Trophoblast cell (in vitro differentiated cells and primary cell): ENCODE data around the gene DDX19B.

Experiments used
- DNase-seq, 2 donors: peaks; one replicate each; pipeline ENCODE4 v3.0.0-alpha.2; 2016
- H2AFZ ChIP-seq: 2 replicates; pipeline ENCODE4 v1.6.1; 2013; ENCODE audit warnings: low read length, moderate library complexity, mild to moderate bottlenecking; ENCODE audit not compliant: insufficient read depth, poor library complexity
- H2AK5ac ChIP-seq: 2 replicates; pipeline ENCODE4 v1.6.1; 2013; ENCODE audit warnings: mild to moderate bottlenecking, low read length
- H2BK120ac ChIP-seq: 2 replicates; pipeline ENCODE4 v1.6.1; 2013; ENCODE audit warnings: low read length, mild to moderate bottlenecking, moderate library complexity; ENCODE audit not compliant: insufficient read depth, poor library complexity
- H2BK12ac ChIP-seq: 2 replicates; pipeline ENCODE4 v1.6.1; 2013; ENCODE audit warnings: mild to moderate bottlenecking, low read length, moderate library complexity
- H2BK5ac ChIP-seq: 2 replicates; pipeline ENCODE4 v1.6.1; 2013; ENCODE audit warnings: low read length, low read depth, moderate library complexity, mild to moderate bottlenecking; ENCODE audit not compliant: poor library complexity
- H3K14ac ChIP-seq: 2 replicates; pipeline ENCODE4 v1.6.1; 2013; ENCODE audit warnings: mild to moderate bottlenecking, low read length
- H3K18ac ChIP-seq: 2 replicates; pipeline ENCODE4 v1.6.1; 2013; ENCODE audit warnings: mild to moderate bottlenecking, low read length
- H3K23ac ChIP-seq: 2 replicates; pipeline ENCODE4 v1.6.1; 2013; ENCODE audit warnings: low read length
- H3K27ac ChIP-seq: 2 replicates; pipeline ENCODE4 v1.5.1; 2013; ENCODE audit warnings: low read depth, mild to moderate bottlenecking, inconsistent platforms, low read length, moderate library complexity
- H3K27me3 ChIP-seq: 2 replicates; pipeline ENCODE4 v1.6.1; 2013; ENCODE audit warnings: inconsistent platforms, mild to moderate bottlenecking, low read length, moderate library complexity; ENCODE audit not compliant: insufficient read depth
- H3K36me3 ChIP-seq, 2 experiments: 1 replicate in 1 of 2; 2 replicates in 1 of 2; pipeline ENCODE4 v1.6.1; 2013; ENCODE audit warnings: low read length in 2 of 2, mild to moderate bottlenecking in 2 of 2, moderate library complexity in 1 of 2; ENCODE audit not compliant: insufficient read depth in 2 of 2, control insufficient read depth in 1 of 2
- H3K4ac ChIP-seq: 2 replicates; pipeline ENCODE4 v1.6.1; 2013; ENCODE audit warnings: low read depth, mild to moderate bottlenecking, low read length, moderate library complexity
- H3K4me1 ChIP-seq, 2 experiments: 1 replicate in 1 of 2; 2 replicates in 1 of 2; pipeline ENCODE4 v1.6.1; 2013; ENCODE audit warnings: low read length in 2 of 2, mild to moderate bottlenecking in 2 of 2, moderate library complexity in 1 of 2; ENCODE audit not compliant: insufficient read depth in 2 of 2, control insufficient read depth in 1 of 2
- H3K4me2 ChIP-seq: 2 replicates; pipeline ENCODE4 v1.6.1; 2013; ENCODE audit warnings: inconsistent platforms, mild to moderate bottlenecking, low read length, moderate library complexity
- H3K4me3 ChIP-seq: 2 replicates; pipeline ENCODE4 v1.5.1; 2013; ENCODE audit warnings: mild to moderate bottlenecking, low read depth, low read length, inconsistent platforms
- H3K79me1 ChIP-seq: one replicate; pipeline ENCODE4 v1.6.1; 2013; ENCODE audit warnings: low read length
- H3K79me2 ChIP-seq: 2 replicates; pipeline ENCODE4 v1.6.1; 2013; ENCODE audit warnings: low read length, mild to moderate bottlenecking; ENCODE audit not compliant: control insufficient read depth, insufficient read depth, poor library complexity
- H3K9ac ChIP-seq: 2 replicates; pipeline ENCODE4 v1.6.1; 2013; ENCODE audit warnings: mild to moderate bottlenecking, low read length
- H3K9me3 ChIP-seq: 2 replicates; pipeline ENCODE4 v1.6.1; 2013; ENCODE audit warnings: low read depth, mild to moderate bottlenecking, control low read depth, inconsistent platforms, low read length; ENCODE audit not compliant: insufficient read depth
- H4K12ac ChIP-seq: 2 replicates; pipeline ENCODE4 v1.6.1; 2013; ENCODE audit warnings: low read depth, mild to moderate bottlenecking, low read length, moderate library complexity
- H4K8ac ChIP-seq: 2 replicates; pipeline ENCODE4 v1.6.1; 2013; ENCODE audit warnings: low read depth, mild to moderate bottlenecking, low read length, moderate library complexity
- H4K91ac ChIP-seq: one replicate; pipeline ENCODE4 v1.6.1; 2013; ENCODE audit warnings: low read depth, mild to moderate bottlenecking, low read length, moderate library complexity
- WGBS: extraction: QIAGEN DNeasy Blood & Tissue Kit; methylation state at CpG from one replicate; pipeline ENCODE4 v1.1.7; 2013; ENCODE audit warnings: missing lambda C conversion rate; ENCODE audit not compliant: insufficient read length, insufficient coverage; ENCODE audit errors: extremely low coverage; 5-methylcytosine and 5-hydroxymethylcytosine counted together

The DDX19B gene

GRCh38 chr16:70254965-70255286 lies 44.1 kb upstream of the DDX19B start:
- peaks cover 7% of the 10 kb centered on the region for H3K79me1 ChIP-seq
- no peak overlapping the region for H2BK5ac ChIP-seq
- no peak overlapping the region for H3K4ac ChIP-seq
- H3K4me1 ChIP-seq, result peaks cover 2% of the 10 kb centered on the region in 2 experiments
- H4K91ac ChIP-seq, result no peak overlapping the region
- H2BK120ac ChIP-seq, result no peak overlapping the region
- no peak overlapping the region for H3K4me2 ChIP-seq
- peaks cover 8% of the 10 kb centered on the region for H3K79me2 ChIP-seq
- DNase-seq, result no peak
- H3K27ac ChIP-seq, result no peak overlapping the region
- H2AFZ ChIP-seq, result no peak overlapping the region
- no CpG with 5 or more reads among the region's 12 CpGs for WGBS
- no peak overlapping the region for H3K23ac ChIP-seq
- no peak overlapping the region for H3K9ac ChIP-seq
- H2AK5ac ChIP-seq, result no peak overlapping the region
- H4K8ac ChIP-seq, result no peak overlapping the region
- no peak overlapping the region for H3K14ac ChIP-seq
- no peak overlapping the region for H3K4me3 ChIP-seq
- peaks cover 67 to 68% of the 10 kb centered on the region in 2 experiments for H3K36me3 ChIP-seq
- H3K9me3 ChIP-seq, result peaks cover 2% of the 10 kb centered on the region
- no peak overlapping the region for H4K12ac ChIP-seq
- no peak overlapping the region for H2BK12ac ChIP-seq
- no peak overlapping the region for H3K18ac ChIP-seq
- no peaks in the 10 kb centered on the region for H3K27me3 ChIP-seq

GRCh38 chr16:70255574-70255973 lies 43.4 kb upstream of the DDX19B start:
- Histone ChIP-seq H2BK12ac (no peak overlapping the region), H3K23ac (no peak overlapping the region), H2AFZ (no peak overlapping the region), H3K79me1 (peaks cover 7% of the 10 kb centered on the region), H2BK120ac (no peak overlapping the region), H3K27ac (no peak overlapping the region), H3K4ac (no peak overlapping the region), H2AK5ac (no peak overlapping the region), H3K9me3 (peaks cover 2% of the 10 kb centered on the region), H4K91ac (no peak overlapping the region), H3K14ac (no peak overlapping the region), H3K18ac (no peak overlapping the region), H3K27me3 (no peaks in the 10 kb centered on the region), H3K36me3 (peaks cover 71 to 74% of the 10 kb centered on the region in 2 experiments), H4K12ac (no peak overlapping the region), H3K4me1 (no peaks in the 10 kb centered on the region), H3K4me3 (peak overlapping the region; percentile 25), H3K79me2 (peaks cover 8% of the 10 kb centered on the region), H3K9ac (no peak overlapping the region), H2BK5ac (no peak overlapping the region), H3K4me2 (no peak overlapping the region), H4K8ac (no peak overlapping the region)
- WGBS, result no CpG with 5 or more reads among the region's 9 CpGs
- no peak for DNase-seq

- H3K4ac ChIP-seq, result no peak overlapping the region
- H3K27ac ChIP-seq, result no peak overlapping the region
- no peak overlapping the region for H3K18ac ChIP-seq
- H2AK5ac ChIP-seq, result no peak overlapping the region
- H3K4me3 ChIP-seq, result no peak overlapping the region
- H3K9ac ChIP-seq, result no peak overlapping the region
- peaks cover 78 to 85% of the 10 kb centered on the region in 2 experiments for H3K36me3 ChIP-seq
- WGBS, result no CpG with 5 or more reads among the region's 4 CpGs
- DNase-seq, result no peak
- H2BK12ac ChIP-seq, result no peak overlapping the region
- no peak overlapping the region for H2BK120ac ChIP-seq
- H3K4me1 ChIP-seq, result no peaks in the 10 kb centered on the region
- H3K4me2 ChIP-seq, result no peak overlapping the region
- H3K79me1 ChIP-seq, result no peaks in the 10 kb centered on the region
- no peak overlapping the region for H4K91ac ChIP-seq
- H3K27me3 ChIP-seq, result no peaks in the 10 kb centered on the region
- no peak overlapping the region for H2AFZ ChIP-seq
- peaks cover 3% of the 10 kb centered on the region for H3K9me3 ChIP-seq
- no peak overlapping the region for H3K23ac ChIP-seq
- no peak overlapping the region for H3K14ac ChIP-seq
- peak overlapping the region; percentile 29 for H4K12ac ChIP-seq
- H3K79me2 ChIP-seq, result no peaks in the 10 kb centered on the region
- no peak overlapping the region for H4K8ac ChIP-seq
- H2BK5ac ChIP-seq, result no peak overlapping the region
These were observed 41.6 kb upstream of the DDX19B start for GRCh38 chr16:70257391-70257790.

DNA sequence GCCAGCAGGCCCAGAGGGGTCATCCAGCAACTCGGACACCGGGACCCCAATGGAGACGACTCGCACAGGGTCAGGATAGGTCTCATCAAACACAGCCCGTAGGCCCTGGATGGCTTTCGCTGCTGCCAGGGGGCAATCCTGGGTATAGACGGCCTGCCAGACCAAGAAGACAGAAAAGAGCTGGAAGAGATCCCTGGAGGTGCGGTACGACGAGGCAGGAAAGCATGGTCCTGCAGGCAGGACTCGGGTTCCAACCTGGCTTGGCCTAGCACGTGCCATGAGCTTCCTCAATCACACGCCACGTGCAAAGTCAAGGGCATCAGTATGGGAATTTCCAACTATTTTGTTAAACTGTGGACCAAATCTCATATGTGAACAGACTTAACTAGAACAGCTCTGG lies 40.9 kb upstream of the DDX19B start:
- Histone ChIP-seq H2AFZ (no peak overlapping the region), H3K4me2 (no peak overlapping the region), H2BK12ac (no peak overlapping the region), H3K9me3 (peaks cover 3% of the 10 kb centered on the region), H3K23ac (no peak overlapping the region), H2BK5ac (no peak overlapping the region), H4K8ac (no peak overlapping the region), H2AK5ac (no peak overlapping the region), H3K4me1 (no peaks in the 10 kb centered on the region), H3K14ac (no peak overlapping the region), H2BK120ac (no peak overlapping the region), H3K9ac (no peak overlapping the region), H3K79me1 (no peaks in the 10 kb centered on the region), H4K12ac (no peak overlapping the region), H3K27ac (no peak overlapping the region), H3K79me2 (no peaks in the 10 kb centered on the region), H3K36me3 (peaks cover 75 to 84% of the 10 kb centered on the region in 2 experiments), H3K4me3 (no peak overlapping the region), H4K91ac (no peak overlapping the region), H3K4ac (no peak overlapping the region), H3K27me3 (no peaks in the 10 kb centered on the region), H3K18ac (no peak overlapping the region)
- no CpG with 5 or more reads among the region's 14 CpGs for WGBS
- no peak for DNase-seq
